Left ventricle myocardium inferior (tissue), 1 donor: ENCODE results near the gene OCA2. TPM values are rescaled to one million over a fixed set of nuclear protein-coding genes. Genes with fewer than 3 reads are reported as not detected.

Experiments used
- DNase-seq: peaks from one replicate; pipeline ENCODE4 v3.0.0-alpha.2; 2020
- H3K27ac ChIP-seq: fragments of 200-600 bp; replicated peaks from 2 replicates; pipeline ENCODE4 v1.8.0; 2021
- H3K27me3 ChIP-seq: fragments of 200-600 bp; 2 replicates; pipeline ENCODE4 v1.8.0; 2021; ENCODE audit warnings: low read depth
- H3K36me3 ChIP-seq: fragments of 200-600 bp; 2 replicates; pipeline ENCODE4 v1.8.0; 2021
- H3K4me1 ChIP-seq: fragments of 200-600 bp; 2 replicates; pipeline ENCODE4 v1.8.0; 2021
- H3K4me3 ChIP-seq: fragments of 200-600 bp; 2 replicates; pipeline ENCODE4 v1.8.0; 2021; ENCODE audit warnings: mild to moderate bottlenecking, moderate library complexity
- H3K9me3 ChIP-seq: fragments of 200-600 bp; replicated peaks from 2 replicates; pipeline ENCODE4 v1.8.0; 2021
- intact Hi-C: fragments of 100-400 bp; cut with micrococcal nuclease; formaldehyde crosslinking; loops from one replicate; pipeline ENCODE4 v1.11.0; 2022
- total RNA-seq: library from RNA; stranded (reverse); fragmentation: NEBNext Ultra II Directional; extraction: Animal tissue kit (Norgen Biotek cat#: 25700); gene quantifications from one replicate; pipeline ENCODE4 v1.2.1, GENCODE V29; 2021
- TF ChIP-seq, protein P1 (sequence below): fragments of 200-600 bp; IDR thresholded peaks from 2 replicates; pipeline ENCODE4 v1.8.0; 2021; ENCODE audit warnings: antibody characterized with exemption, mild to moderate bottlenecking, borderline replicate concordance
- donor health status: DM: no; HTN: yes; CAD: no; lungs with severe emphysema.

OCA2 gene
- total RNA-seq, 1 donor from 2014 or later, result not detected

DNA sequence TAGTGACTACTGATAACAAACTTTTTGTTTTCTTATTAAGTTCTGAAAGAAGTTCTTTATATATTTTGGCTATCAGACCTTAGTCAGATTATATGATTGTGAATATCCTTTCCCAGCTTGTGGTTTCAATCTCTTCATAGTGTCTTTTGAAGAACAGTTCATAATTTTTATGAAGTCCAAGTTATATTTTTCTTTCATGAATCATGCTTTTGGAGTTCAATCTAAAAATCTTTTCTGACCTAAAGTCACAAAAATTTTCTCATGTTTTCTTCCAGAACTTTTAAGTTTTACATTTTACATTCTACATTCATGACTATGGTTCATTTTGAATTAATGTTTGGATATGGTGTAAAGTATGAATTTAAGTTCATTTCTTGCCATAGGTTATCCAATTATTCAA lies 34.2 kb upstream of the OCA2 start:
- TF ChIP-seq, protein P1, sequence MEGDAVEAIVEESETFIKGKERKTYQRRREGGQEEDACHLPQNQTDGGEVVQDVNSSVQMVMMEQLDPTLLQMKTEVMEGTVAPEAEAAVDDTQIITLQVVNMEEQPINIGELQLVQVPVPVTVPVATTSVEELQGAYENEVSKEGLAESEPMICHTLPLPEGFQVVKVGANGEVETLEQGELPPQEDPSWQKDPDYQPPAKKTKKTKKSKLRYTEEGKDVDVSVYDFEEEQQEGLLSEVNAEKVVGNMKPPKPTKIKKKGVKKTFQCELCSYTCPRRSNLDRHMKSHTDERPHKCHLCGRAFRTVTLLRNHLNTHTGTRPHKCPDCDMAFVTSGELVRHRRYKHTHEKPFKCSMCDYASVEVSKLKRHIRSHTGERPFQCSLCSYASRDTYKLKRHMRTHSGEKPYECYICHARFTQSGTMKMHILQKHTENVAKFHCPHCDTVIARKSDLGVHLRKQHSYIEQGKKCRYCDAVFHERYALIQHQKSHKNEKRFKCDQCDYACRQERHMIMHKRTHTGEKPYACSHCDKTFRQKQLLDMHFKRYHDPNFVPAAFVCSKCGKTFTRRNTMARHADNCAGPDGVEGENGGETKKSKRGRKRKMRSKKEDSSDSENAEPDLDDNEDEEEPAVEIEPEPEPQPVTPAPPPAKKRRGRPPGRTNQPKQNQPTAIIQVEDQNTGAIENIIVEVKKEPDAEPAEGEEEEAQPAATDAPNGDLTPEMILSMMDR, result no peak
- intact Hi-C loops, result no loop called here
- Histone ChIP-seq H3K4me1 (peaks cover 17% of the 10 kb centered on the region), H3K36me3 (peaks cover 72% of the 10 kb centered on the region), H3K27me3 (no peaks in the 10 kb centered on the region), H3K27ac (no peak overlapping the region), H3K4me3 (no peak overlapping the region), H3K9me3 (no peaks in the 10 kb centered on the region)
- DNase-seq, result no peak

DNA sequence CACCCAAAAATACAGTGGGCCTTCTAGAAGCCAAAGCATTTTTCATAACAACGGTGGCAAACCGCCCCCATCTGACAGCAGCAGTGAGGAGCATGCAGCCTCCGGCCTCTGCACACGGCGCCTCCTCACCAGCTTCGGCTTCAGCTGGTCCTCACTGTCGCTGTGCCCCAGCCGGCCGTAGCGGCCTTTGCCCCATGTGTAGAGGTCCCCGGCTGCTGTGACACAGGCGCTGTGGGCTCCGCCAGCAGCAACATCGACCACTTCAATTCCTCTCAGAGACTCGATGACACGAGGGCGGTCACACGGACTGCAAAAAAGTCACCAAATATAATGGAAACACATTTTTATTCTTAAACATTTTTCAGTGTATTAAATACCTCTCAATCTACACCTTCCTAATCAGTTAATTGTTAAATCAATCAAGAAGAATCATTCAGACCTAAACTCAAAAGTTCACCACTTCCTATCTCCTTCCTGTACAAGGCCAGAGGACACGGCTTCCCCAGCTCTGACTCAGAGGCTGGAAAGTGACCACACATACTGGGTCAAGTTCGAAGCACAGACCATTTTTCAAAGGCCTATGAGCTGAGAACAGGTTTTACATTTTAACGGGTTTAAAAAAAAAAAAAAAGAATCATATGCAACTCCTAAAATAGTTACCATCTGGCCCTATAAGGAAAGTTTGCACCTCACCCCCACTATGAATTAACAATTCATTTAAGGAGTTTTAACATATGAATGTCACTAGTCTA lies 33.6 kb upstream of the OCA2 start:
- TF ChIP-seq, protein P1, result no peak

DNA sequence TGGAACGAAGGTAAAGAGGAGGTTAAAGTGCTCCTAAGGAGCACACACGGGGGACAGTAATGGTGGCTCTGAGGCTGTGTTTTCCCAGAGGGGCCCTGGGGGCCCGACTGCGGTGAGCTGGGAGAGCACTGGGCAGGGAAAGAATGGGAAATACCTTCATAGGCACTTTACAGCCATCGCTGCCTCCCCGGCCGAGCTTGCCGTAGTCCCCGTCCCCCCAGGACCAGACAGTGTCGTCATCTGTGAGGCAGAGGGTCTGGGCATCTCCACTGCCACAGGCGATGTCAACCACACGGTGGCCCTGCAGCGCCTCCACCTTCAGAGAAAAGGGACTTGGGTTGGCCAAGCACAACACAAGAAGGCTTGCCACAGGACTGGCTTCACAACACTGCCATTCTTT lies 32.8 kb upstream of the OCA2 start:
- DNase-seq, result no peak
- Histone ChIP-seq H3K27me3 (no peaks in the 10 kb centered on the region), H3K36me3 (peaks cover 67% of the 10 kb centered on the region), H3K27ac (no peak overlapping the region), H3K4me1 (peaks cover 30% of the 10 kb centered on the region), H3K4me3 (no peak overlapping the region), H3K9me3 (no peaks in the 10 kb centered on the region)
- intact Hi-C loops, result no loop called here
- TF ChIP-seq, protein P1, result no peak

More for the DNA sequence above, 33.6 kb upstream of the OCA2 start:
- DNase-seq, result no peak
- Histone ChIP-seq H3K27ac (no peak overlapping the region), H3K36me3 (peaks cover 68% of the 10 kb centered on the region), H3K9me3 (no peaks in the 10 kb centered on the region), H3K27me3 (no peaks in the 10 kb centered on the region), H3K4me1 (peaks cover 22% of the 10 kb centered on the region), H3K4me3 (no peak overlapping the region)
- intact Hi-C loops, result no loop called here

DNA sequence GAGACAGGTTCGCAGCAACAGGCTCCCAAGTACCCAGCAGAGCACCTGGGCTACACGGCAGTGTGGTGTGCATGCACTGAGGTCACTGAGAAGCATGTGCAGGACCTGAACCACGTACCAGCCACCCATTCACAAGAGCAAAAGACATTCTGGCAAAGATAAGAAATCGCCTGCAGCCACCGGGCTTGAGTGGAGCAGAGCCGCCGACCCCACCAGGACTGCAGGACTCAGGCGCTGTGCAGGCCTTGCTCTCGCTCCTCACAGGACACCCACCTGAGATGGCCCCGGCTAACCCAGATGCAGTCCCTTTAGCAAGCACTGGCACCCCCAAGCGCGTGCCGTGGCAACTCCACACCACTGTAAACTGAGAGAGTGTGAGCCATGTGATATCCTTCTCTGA lies 32.3 kb upstream of the OCA2 start:
- DNase-seq, result no peak
- H3K36me3 ChIP-seq, result peaks cover 69% of the 10 kb centered on the region
- intact Hi-C loops, result no loop called here
- no peak overlapping the region for H3K27ac ChIP-seq
- no peaks in the 10 kb centered on the region for H3K27me3 ChIP-seq
- peaks cover 31% of the 10 kb centered on the region for H3K4me1 ChIP-seq
- TF ChIP-seq, protein P1, result no peak
- no peaks in the 10 kb centered on the region for H3K9me3 ChIP-seq
- H3K4me3 ChIP-seq, result no peak overlapping the region

DNA sequence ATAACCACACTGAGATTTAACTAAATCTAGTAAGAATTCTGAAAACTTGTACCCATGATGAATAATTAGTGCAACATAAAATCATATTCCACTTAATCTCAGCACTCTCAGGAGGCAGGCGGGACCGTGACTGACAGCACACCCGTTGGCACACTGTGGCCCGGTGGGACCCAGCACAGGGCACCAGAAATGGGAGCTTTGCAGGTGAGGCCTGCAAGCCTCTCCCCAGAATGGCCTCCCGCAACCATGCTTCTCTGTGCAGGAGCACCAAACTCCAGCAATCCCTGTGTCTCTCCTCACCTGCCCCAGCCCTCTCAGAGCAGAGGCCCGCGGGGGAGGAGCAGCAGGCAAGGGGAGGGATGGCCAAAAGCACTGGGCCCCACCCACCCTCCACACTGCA lies 31.5 kb upstream of the OCA2 start:
- TF ChIP-seq, protein P1, result no peak
- Histone ChIP-seq H3K27me3 (no peaks in the 10 kb centered on the region), H3K4me1 (peaks cover 31% of the 10 kb centered on the region), H3K4me3 (no peak overlapping the region), H3K9me3 (no peaks in the 10 kb centered on the region), H3K36me3 (peaks cover 68% of the 10 kb centered on the region), H3K27ac (no peak overlapping the region)
- no peak for DNase-seq
- intact Hi-C loops, result no loop called here
